HCT116 (cell line): Measurements from ENCODE around the gene FLCN. TPM values are rescaled to one million over a fixed set of nuclear protein-coding genes. Genes with fewer than 3 reads are reported as not detected.
A peak's percentile ranks its signal among the peaks of the same experiment; 100 is the strongest.

Experiments
- ATAC-seq: fragments of 200-7000 bp; cut with Tn5 transposase; 2 replicates; pipeline ENCODE4 v1.9.1; 2020; ENCODE audit warnings: mild to moderate bottlenecking, moderate library complexity
- BruUV-seq: library from RNA; stranded (reverse); fragments of 400-500 nt; replicated peaks from 2 replicates; lab custom pipeline; 2021; lab: Mats Ljungman, UMichigan
- CTCF ChIA-PET: fragments of 300-600 bp; sonication (Branson Sonifier 250); formaldehyde crosslinking; loops from one replicate; lab custom pipeline; 2021; ENCODE audit warnings: antibody characterized with exemption; lab: Charles Lee
- POLR2A ChIA-PET: fragments of 300-600, 350-600 bp; sonication (Branson Sonifier 250); formaldehyde crosslinking; loops from one replicate; lab custom pipeline; 2021; ENCODE audit warnings: antibody characterized with exemption; lab: Charles Lee
- RAD21 ChIA-PET, 2 experiments: fragments of 300-600 bp; sonication (Branson Sonifier 250); formaldehyde crosslinking; loops; one replicate each; lab custom pipeline; 2023; ENCODE audit warnings: low total read pairs in 2 of 2; ENCODE audit not compliant: uncharacterized antibody in 2 of 2, unreplicated experiment in 2 of 2, low non-redundant PET in 1 of 2; lab: Charles Lee
- DNase-seq: peaks from one replicate; pipeline ENCODE4 v3.0.0-alpha.2; 2010; ENCODE audit warnings: low read depth, low spot score
- H2AFZ ChIP-seq: fragments of 200-600 bp; shearing (Covaris generic), sonication (generic); 2 replicates; pipeline ENCODE4 v1.6.1; 2017; ENCODE audit warnings: low read depth, mixed run types, mixed read lengths, antibody characterized with exemption, low read length; ENCODE audit not compliant: poor library complexity, severe bottlenecking
- H3K27ac ChIP-seq: 2 replicates; pipeline ENCODE4 v1.5.1; 2012; ENCODE audit warnings: low read depth, low read length
- H3K27me3 ChIP-seq: fragments of 200-600 bp; sonication (generic); 2 replicates; pipeline ENCODE4 v1.6.1; 2016; ENCODE audit warnings: mixed run types, low read length, mixed read lengths; ENCODE audit not compliant: insufficient read depth
- H3K36me3 ChIP-seq, 2 experiments: fragments of 200-500 bp in 1 of 2; fragments of 200-600 bp in 1 of 2; sonication (Bioruptor generic) in 1 of 2; sonication (generic) in 1 of 2; 2 replicates each; pipeline versions ENCODE4 v1.5.1 to v1.6.1; 2014 to 2016; ENCODE audit warnings: low read length in 2 of 2, inconsistent platforms in 1 of 2, mixed read lengths in 1 of 2, mixed run types in 1 of 2; ENCODE audit not compliant: insufficient read depth in 2 of 2, control insufficient read depth in 1 of 2
- H3K4me1 ChIP-seq, 2 experiments: fragments of 200-600 bp in 1 of 2; sonication (generic) in 1 of 2; 2 replicates each; pipeline versions ENCODE4 v1.5.1 to v1.6.1; 2012 to 2017; ENCODE audit warnings: low read length in 2 of 2, inconsistent platforms in 1 of 2, mild to moderate bottlenecking in 1 of 2, mixed read lengths in 1 of 2, mixed run types in 1 of 2, moderate library complexity in 1 of 2; ENCODE audit not compliant: insufficient read depth in 2 of 2, control insufficient read depth in 1 of 2
- H3K4me2 ChIP-seq: fragments of 200-600 bp; sonication (generic); 2 replicates; pipeline ENCODE4 v1.6.1; 2017; ENCODE audit warnings: mixed run types, low read length, mixed read lengths
- H3K4me3 ChIP-seq, 2 experiments: fragments of 200-600 bp in 1 of 2; sonication (generic) in 1 of 2; replicated peaks in 1 of 2; 2 replicates each; pipeline ENCODE4 v1.5.1; 2011 to 2016; ENCODE audit warnings: low read length in 2 of 2, control low read depth in 1 of 2, low read depth in 1 of 2, mild to moderate bottlenecking in 1 of 2, mixed read lengths in 1 of 2, mixed run types in 1 of 2
- H3K79me2 ChIP-seq: fragments of 200-600 bp; sonication (generic); 2 replicates; pipeline ENCODE4 v1.6.1; 2017; ENCODE audit warnings: mild to moderate bottlenecking, mixed run types, low read length, moderate library complexity, mixed read lengths; ENCODE audit not compliant: insufficient read depth
- H3K9ac ChIP-seq: fragments of 200-600 bp; sonication (generic); 2 replicates; pipeline ENCODE4 v1.6.1; 2016; ENCODE audit warnings: low read length, mixed read lengths
- H3K9me2 ChIP-seq: fragments of 200-600 bp; sonication (generic), shearing (Covaris generic); 2 replicates; pipeline ENCODE4 v1.6.1; 2017; ENCODE audit warnings: mixed run types, mild to moderate bottlenecking, moderate library complexity; ENCODE audit not compliant: insufficient read depth
- H3K9me3 ChIP-seq, 2 experiments: fragments of 200-500 bp in 1 of 2; fragments of 200-600 bp in 1 of 2; sonication (Bioruptor generic) in 1 of 2; sonication (generic) in 1 of 2; 2 replicates each; pipeline ENCODE4 v1.6.1; 2014 to 2017; ENCODE audit warnings: low read length in 2 of 2, mixed read lengths in 2 of 2, inconsistent platforms in 1 of 2, low read depth in 1 of 2, mild to moderate bottlenecking in 1 of 2, mixed run types in 1 of 2, moderate library complexity in 1 of 2; ENCODE audit not compliant: control insufficient read depth in 1 of 2, insufficient read depth in 1 of 2
- H4K20me1 ChIP-seq: fragments of 200-600 bp; sonication (generic), shearing (Covaris generic); 2 replicates; pipeline ENCODE4 v1.6.1; 2017; ENCODE audit warnings: mixed run types, mild to moderate bottlenecking, moderate library complexity; ENCODE audit not compliant: insufficient read depth
- EGR1 ChIP-seq: IDR thresholded peaks from 2 replicates; pipeline ENCODE4 v1.6.1; 2012; ENCODE audit warnings: low read depth
- ELF1 ChIP-seq: IDR thresholded peaks from 2 replicates; pipeline ENCODE4 v1.6.1; 2012; ENCODE audit warnings: low read depth, borderline replicate concordance
- EZH2 ChIP-seq: fragments of 200-600 bp; sonication (generic); IDR thresholded peaks from 2 replicates; pipeline ENCODE4 v1.6.1; 2017; ENCODE audit warnings: antibody characterized with exemption, mixed run types
- EZH2phosphoT487 ChIP-seq: fragments of 200-600 bp; IDR thresholded peaks from 2 replicates; pipeline ENCODE4 v1.6.1; 2018; ENCODE audit warnings: antibody characterized with exemption, borderline replicate concordance
- RAD21 ChIP-seq: IDR thresholded peaks from 2 replicates; pipeline ENCODE4 v1.6.1; 2012; ENCODE audit warnings: low read depth, mild to moderate bottlenecking
- TCF7L2 ChIP-seq: IDR thresholded peaks from 2 replicates; pipeline ENCODE4 v1.7.0; 2011; ENCODE audit warnings: borderline replicate concordance, inconsistent platforms; ENCODE audit not compliant: insufficient read depth, insufficient read length; ENCODE audit errors: extremely low read depth
- ZNF274 ChIP-seq: fragments of 200-500 bp; sonication (Bioruptor generic); IDR thresholded peaks from 2 replicates; pipeline ENCODE4 v1.6.1; 2014; ENCODE audit warnings: mild to moderate bottlenecking, low read depth, low read length, inconsistent platforms
- intact Hi-C: fragments of 100-400 bp; cut with micrococcal nuclease; formaldehyde crosslinking; loops from 2 replicates; pipeline ENCODE4 v1.10.0; 2022
- total RNA-seq: library from RNA; stranded (reverse); gene quantifications from one replicate; pipeline ENCODE4 v1.2.1, GENCODE V29; 2021; ENCODE audit not compliant: unreplicated experiment
- TF ChIP-seq, protein P1 (sequence below): IDR thresholded peaks from 2 replicates; pipeline ENCODE4 v1.6.1; 2011; ENCODE audit warnings: mild to moderate bottlenecking, low read length, moderate library complexity; ENCODE audit not compliant: insufficient replicate concordance; ENCODE audit errors: extremely low read depth
- TF ChIP-seq, protein P2 (sequence below): IDR thresholded peaks from 2 replicates; pipeline ENCODE4 v1.6.1; 2012
- TF ChIP-seq, protein P3 (sequence below): IDR thresholded peaks from 2 replicates; pipeline ENCODE4 v1.6.1; 2012; ENCODE audit warnings: low read depth
- TF ChIP-seq, protein P4 (sequence below): IDR thresholded peaks from 2 replicates; pipeline ENCODE4 v1.6.1; 2012

Gene FLCN
- total RNA-seq, 1 experiment from 2014 or later: 23.7 TPM

DNA sequence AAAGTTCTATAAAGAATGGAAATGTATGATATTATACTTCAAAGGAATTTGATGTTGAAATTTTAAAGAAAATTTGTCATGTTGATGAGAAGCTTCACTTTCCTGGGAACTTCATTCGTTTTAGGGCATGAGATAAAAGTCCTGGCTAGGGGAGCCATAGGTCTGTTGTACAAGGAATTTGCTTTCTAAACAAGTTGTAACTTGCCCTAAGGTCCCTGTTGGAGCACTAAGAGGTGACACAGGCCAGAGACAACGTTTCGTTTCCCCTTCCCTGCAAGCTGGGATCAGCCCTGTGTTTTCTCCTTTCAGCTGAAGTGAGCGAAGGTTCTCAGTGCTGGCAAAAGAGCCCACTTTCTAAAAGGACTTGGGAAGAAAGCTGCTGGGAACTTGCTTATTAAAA, 47.4 kb downstream of the FLCN start:
- peaks cover 3% of the 10 kb centered on the region; the same call in 1 of the 2 replicates for H4K20me1 ChIP-seq
- no peak overlapping the region for H3K4me3 ChIP-seq
- no peak overlapping the region for H3K4me2 ChIP-seq
- no peaks in the 10 kb centered on the region for H3K9me2 ChIP-seq
- intact Hi-C loops: no loop called here
- ATAC-seq: no peak
- H2AFZ ChIP-seq: no peak overlapping the region
- TF ChIP-seq EZH2: no peak
- TF ChIP-seq ELF1: no peak
- TF ChIP-seq, protein P1, sequence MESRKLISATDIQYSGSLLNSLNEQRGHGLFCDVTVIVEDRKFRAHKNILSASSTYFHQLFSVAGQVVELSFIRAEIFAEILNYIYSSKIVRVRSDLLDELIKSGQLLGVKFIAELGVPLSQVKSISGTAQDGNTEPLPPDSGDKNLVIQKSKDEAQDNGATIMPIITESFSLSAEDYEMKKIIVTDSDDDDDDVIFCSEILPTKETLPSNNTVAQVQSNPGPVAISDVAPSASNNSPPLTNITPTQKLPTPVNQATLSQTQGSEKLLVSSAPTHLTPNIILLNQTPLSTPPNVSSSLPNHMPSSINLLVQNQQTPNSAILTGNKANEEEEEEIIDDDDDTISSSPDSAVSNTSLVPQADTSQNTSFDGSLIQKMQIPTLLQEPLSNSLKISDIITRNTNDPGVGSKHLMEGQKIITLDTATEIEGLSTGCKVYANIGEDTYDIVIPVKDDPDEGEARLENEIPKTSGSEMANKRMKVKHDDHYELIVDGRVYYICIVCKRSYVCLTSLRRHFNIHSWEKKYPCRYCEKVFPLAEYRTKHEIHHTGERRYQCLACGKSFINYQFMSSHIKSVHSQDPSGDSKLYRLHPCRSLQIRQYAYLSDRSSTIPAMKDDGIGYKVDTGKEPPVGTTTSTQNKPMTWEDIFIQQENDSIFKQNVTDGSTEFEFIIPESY: no peak
- TF ChIP-seq ZNF274: no peak
- H3K9ac ChIP-seq: no peak overlapping the region
- no peak for DNase-seq
- CTCF ChIA-PET: no interaction called here
- peaks cover 0 to 10% of the 10 kb centered on the region in 2 experiments; a peak in 1 of 4 replicates for H3K36me3 ChIP-seq
- H3K4me1 ChIP-seq: peaks cover 6 to 22% of the 10 kb centered on the region in 2 experiments; a peak in 3 of 4 replicates
- no peak overlapping the region for H3K27ac ChIP-seq
- POLR2A ChIA-PET: no interaction called here
- RAD21 ChIA-PET: no interaction called here
- H3K27me3 ChIP-seq: no peaks in the 10 kb centered on the region
- H3K79me2 ChIP-seq: no peaks in the 10 kb centered on the region
- H3K9me3 ChIP-seq: no peaks in the 10 kb centered on the region
- BruUV-seq: no TSS peak

DNA sequence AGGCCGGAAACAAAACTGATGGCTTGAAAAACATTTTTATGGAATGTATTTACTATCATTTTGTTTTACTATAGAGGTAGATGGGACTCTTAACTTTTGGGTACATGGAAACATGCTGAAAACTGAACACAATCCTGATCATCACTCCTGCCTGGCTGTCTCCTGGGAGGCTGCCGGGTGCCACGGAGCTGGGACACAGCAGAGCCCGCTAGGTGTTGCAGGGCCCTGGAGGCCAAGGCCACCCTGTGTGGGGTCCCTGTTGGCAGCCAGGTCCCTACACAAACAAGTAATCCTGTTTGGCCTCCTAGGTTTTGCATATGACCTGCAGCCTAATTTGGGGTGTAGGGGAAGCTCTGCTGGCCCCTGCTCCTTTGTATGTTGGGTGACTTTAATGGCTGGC, 48.4 kb downstream of the FLCN start:
- CTCF ChIA-PET: no interaction called here
- H3K9me2 ChIP-seq: no peaks in the 10 kb centered on the region
- no peak overlapping the region for H3K27ac ChIP-seq
- H4K20me1 ChIP-seq: peaks cover 3% of the 10 kb centered on the region; the same call in 1 of the 2 replicates
- RAD21 ChIA-PET: no interaction called here
- ATAC-seq: no peak
- H3K36me3 ChIP-seq: peaks cover 3 to 20% of the 10 kb centered on the region in 2 experiments; a peak in 2 of 4 replicates
- H3K4me3 ChIP-seq: no peak overlapping the region
- H3K4me2 ChIP-seq: no peak overlapping the region
- DNase-seq: no peak
- intact Hi-C loops: no loop called here
- H3K9ac ChIP-seq: no peak overlapping the region
- H3K27me3 ChIP-seq: no peaks in the 10 kb centered on the region
- POLR2A ChIA-PET: no interaction called here
- peaks cover 6 to 22% of the 10 kb centered on the region in 2 experiments; a peak in 3 of 4 replicates for H3K4me1 ChIP-seq
- no peaks in the 10 kb centered on the region for H3K9me3 ChIP-seq
- no peaks in the 10 kb centered on the region for H3K79me2 ChIP-seq
- TSS peak; percentile 9 for BruUV-seq
- no peak overlapping the region for H2AFZ ChIP-seq
- TF ChIP-seq, protein P2, sequence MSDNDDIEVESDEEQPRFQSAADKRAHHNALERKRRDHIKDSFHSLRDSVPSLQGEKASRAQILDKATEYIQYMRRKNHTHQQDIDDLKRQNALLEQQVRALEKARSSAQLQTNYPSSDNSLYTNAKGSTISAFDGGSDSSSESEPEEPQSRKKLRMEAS: no peak
- no peak for TF ChIP-seq EGR1
- TF ChIP-seq RAD21: no peak
- TF ChIP-seq, protein P3, sequence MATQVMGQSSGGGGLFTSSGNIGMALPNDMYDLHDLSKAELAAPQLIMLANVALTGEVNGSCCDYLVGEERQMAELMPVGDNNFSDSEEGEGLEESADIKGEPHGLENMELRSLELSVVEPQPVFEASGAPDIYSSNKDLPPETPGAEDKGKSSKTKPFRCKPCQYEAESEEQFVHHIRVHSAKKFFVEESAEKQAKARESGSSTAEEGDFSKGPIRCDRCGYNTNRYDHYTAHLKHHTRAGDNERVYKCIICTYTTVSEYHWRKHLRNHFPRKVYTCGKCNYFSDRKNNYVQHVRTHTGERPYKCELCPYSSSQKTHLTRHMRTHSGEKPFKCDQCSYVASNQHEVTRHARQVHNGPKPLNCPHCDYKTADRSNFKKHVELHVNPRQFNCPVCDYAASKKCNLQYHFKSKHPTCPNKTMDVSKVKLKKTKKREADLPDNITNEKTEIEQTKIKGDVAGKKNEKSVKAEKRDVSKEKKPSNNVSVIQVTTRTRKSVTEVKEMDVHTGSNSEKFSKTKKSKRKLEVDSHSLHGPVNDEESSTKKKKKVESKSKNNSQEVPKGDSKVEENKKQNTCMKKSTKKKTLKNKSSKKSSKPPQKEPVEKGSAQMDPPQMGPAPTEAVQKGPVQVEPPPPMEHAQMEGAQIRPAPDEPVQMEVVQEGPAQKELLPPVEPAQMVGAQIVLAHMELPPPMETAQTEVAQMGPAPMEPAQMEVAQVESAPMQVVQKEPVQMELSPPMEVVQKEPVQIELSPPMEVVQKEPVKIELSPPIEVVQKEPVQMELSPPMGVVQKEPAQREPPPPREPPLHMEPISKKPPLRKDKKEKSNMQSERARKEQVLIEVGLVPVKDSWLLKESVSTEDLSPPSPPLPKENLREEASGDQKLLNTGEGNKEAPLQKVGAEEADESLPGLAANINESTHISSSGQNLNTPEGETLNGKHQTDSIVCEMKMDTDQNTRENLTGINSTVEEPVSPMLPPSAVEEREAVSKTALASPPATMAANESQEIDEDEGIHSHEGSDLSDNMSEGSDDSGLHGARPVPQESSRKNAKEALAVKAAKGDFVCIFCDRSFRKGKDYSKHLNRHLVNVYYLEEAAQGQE: no peak
- TF ChIP-seq EZH2phosphoT487: no peak
- no peak for TF ChIP-seq TCF7L2
- TF ChIP-seq, protein P4, sequence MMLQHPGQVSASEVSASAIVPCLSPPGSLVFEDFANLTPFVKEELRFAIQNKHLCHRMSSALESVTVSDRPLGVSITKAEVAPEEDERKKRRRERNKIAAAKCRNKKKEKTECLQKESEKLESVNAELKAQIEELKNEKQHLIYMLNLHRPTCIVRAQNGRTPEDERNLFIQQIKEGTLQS: no peak
